Body of pancreas (tissue), 4 donors: ENCODE results near the gene PPP6C.
"Not testable (repeated sequence)": the region's sequence is repeated elsewhere in the genome, so short reads cannot be mapped to it uniquely, and the experiment has no call there.

Experiments
- POLR2A ChIP-seq, 3 donors: fragments of 450-650 bp; IDR thresholded peaks; one replicate each; pipeline ENCODE4 v1.6.1; 2016; ENCODE audit warnings: antibody characterized with exemption in 3 of 3, mild to moderate bottlenecking in 2 of 3
- TF ChIP-seq, protein P1 (sequence below), 7 experiments: fragments of 450-650 bp in 4 of 7; fragments of 200-600 bp in 3 of 7; sonication (generic) in 3 of 7; IDR thresholded peaks; one replicate each; pipeline ENCODE4 v1.5.1; 2016 to 2019; ENCODE audit warnings: antibody characterized with exemption in 7 of 7

DNA sequence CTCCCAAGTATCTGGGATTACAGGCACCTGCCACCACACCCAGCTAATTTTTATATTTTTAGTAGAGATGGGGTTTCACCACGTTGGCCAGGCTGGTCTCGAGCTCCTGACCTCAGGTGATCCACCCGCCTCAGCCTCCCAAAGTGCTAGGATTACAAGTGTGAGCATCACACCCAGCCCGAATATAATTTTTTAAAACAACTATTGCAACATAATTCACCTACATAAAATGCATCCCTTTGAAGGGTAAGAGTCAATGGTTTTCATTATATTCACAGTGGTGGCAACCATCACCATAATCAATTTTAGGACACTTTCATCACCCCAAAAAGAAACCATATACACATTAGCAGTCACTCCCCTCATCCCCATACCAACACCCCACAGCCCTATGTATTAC, 9.8 kb downstream of the PPP6C start:
- TF ChIP-seq, protein P1, sequence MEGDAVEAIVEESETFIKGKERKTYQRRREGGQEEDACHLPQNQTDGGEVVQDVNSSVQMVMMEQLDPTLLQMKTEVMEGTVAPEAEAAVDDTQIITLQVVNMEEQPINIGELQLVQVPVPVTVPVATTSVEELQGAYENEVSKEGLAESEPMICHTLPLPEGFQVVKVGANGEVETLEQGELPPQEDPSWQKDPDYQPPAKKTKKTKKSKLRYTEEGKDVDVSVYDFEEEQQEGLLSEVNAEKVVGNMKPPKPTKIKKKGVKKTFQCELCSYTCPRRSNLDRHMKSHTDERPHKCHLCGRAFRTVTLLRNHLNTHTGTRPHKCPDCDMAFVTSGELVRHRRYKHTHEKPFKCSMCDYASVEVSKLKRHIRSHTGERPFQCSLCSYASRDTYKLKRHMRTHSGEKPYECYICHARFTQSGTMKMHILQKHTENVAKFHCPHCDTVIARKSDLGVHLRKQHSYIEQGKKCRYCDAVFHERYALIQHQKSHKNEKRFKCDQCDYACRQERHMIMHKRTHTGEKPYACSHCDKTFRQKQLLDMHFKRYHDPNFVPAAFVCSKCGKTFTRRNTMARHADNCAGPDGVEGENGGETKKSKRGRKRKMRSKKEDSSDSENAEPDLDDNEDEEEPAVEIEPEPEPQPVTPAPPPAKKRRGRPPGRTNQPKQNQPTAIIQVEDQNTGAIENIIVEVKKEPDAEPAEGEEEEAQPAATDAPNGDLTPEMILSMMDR (IDR thresholded peaks at IDR 0.05), result not testable (repeated sequence)
- not testable (repeated sequence) for TF ChIP-seq POLR2A (IDR thresholded peaks at IDR 0.05)
